Epithelial cell of esophagus (primary cell): Measurements from ENCODE around the gene ARHGAP40.
A peak's percentile ranks its signal among the peaks of the same experiment; 100 is the strongest.

Experiments
- DNase-seq: peaks from one replicate; pipeline ENCODE4 v3.0.0; 2010; ENCODE audit warnings: low read depth
- H3K4me3 ChIP-seq: 2 replicates; pipeline ENCODE4 v1.5.1; 2011; ENCODE audit warnings: mild to moderate bottlenecking, low read length, control low read depth
- CTCF ChIP-seq: IDR thresholded peaks from 2 replicates; pipeline ENCODE4 v1.5.1; 2011; ENCODE audit warnings: low read depth, mild to moderate bottlenecking, low read length, control low read depth, inconsistent platforms; ENCODE audit not compliant: insufficient read depth; ENCODE audit errors: missing control alignments

The ARHGAP40 gene

GRCh38 chr20:38628580-38629470 lies 27.2 kb downstream of the ARHGAP40 start:
- peak; percentile 35 for DNase-seq
- TF ChIP-seq CTCF = no peak
- no peak overlapping the region for H3K4me3 ChIP-seq

- H3K4me3 ChIP-seq = no peak overlapping the region
- TF ChIP-seq CTCF = no peak
- DNase-seq = no peak
Measured at GRCh38 chr20:38629979-38630378, 28.4 kb downstream of the ARHGAP40 start.

GRCh38 chr20:38630727-38631126 lies 29.1 kb downstream of the ARHGAP40 start:
- TF ChIP-seq CTCF = no peak

GRCh38 chr20:38631155-38632022 lies 29.8 kb downstream of the ARHGAP40 start:
- no peak overlapping the region for H3K4me3 ChIP-seq
- peak; percentile 9 for DNase-seq
- TF ChIP-seq CTCF = no peak

More at GRCh38 chr20:38630727-38631126, 29.1 kb downstream of the ARHGAP40 start:
- no peak for DNase-seq
- no peak overlapping the region for H3K4me3 ChIP-seq

GRCh38 chr20:38633577-38634093 lies 32.0 kb downstream of the ARHGAP40 start:
- H3K4me3 ChIP-seq = no peak overlapping the region
- TF ChIP-seq CTCF = peak; percentile 94
- DNase-seq = peak; percentile 57

- no peak overlapping the region for H3K4me3 ChIP-seq
- DNase-seq = peak; percentile 61
- TF ChIP-seq CTCF = no peak
Measured at GRCh38 chr20:38635721-38636288, 34.2 kb downstream of the ARHGAP40 start.
